ENCODE data around the gene TFAP2A. TPM values are rescaled to one million over a fixed set of nuclear protein-coding genes. Genes with fewer than 3 reads are reported as not detected.

TFAP2A gene
- total and polyA plus RNA-seq, 10 of the 15 experiments (the other 5 are each of a cell fraction or from before 2014, with no cell fraction given), result 0.05 to 0.46 (median 0.17) TPM; not detected in 4

DNA sequence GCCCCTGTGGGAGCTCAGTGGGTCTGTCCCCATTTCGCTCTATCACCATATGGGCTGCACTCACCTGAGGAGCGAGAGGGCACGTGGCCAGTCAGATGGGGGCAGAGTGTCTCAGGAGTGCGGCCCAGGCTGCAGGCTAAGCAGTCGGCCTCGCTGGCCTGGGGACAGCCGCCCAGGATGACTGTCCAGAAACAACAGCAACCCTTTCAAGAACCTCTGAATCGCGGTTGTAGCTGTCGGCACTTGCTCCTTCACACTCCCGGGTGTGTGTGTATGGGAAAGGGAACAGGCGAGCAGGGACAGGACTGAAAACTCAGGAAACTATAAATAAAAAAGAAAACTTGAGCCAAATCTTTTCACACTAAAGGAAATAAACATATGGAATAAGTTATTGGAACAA lies 63.1 kb downstream of the TFAP2A start:
- Histone ChIP-seq H3K4me1 (ENCODE audit: control insufficient read depth, insufficient read depth, low read length) (no peaks in the 10 kb centered on the region), H3K9ac (ENCODE audit: control insufficient read depth, insufficient read depth, low read length) (no peak overlapping the region), H3K27me3 (replicated peaks in 1 of 2; ENCODE audit: control insufficient read depth in 2 of 2, insufficient read depth in 2 of 2, low read length in 1 of 2) (no peaks in the 10 kb centered on the region; a peak in 2 of 4 replicates), H3K4me2 (ENCODE audit: control insufficient read depth, insufficient read depth) (no peak overlapping the region), H3K36me3 (ENCODE audit: control insufficient read depth in 2 of 2, insufficient read depth in 2 of 2, low read length in 1 of 2) (no peaks in the 10 kb centered on the region), H3K79me2 (ENCODE audit: control insufficient read depth, insufficient read depth, low read length) (no peaks in the 10 kb centered on the region), H2AFZ (ENCODE audit: control insufficient read depth, low read depth, low read length) (no peak overlapping the region), H4K20me1 (ENCODE audit: control insufficient read depth, insufficient read depth) (no peaks in the 10 kb centered on the region), H3K27ac (ENCODE audit: control insufficient read depth, insufficient read depth) (no peak overlapping the region), H3K9me3 (replicated peaks; ENCODE audit: control insufficient read depth, insufficient read depth, low read length) (no peaks in the 10 kb centered on the region), H3K4me3 (no peak overlapping the region)
- CTCF ChIA-PET, result interaction anchor here (0.6 to 1.0 kb wide), 2 partner anchors 94 to 1030 kb away, joined by 3 to 4 read pairs; no protein-coding TSS in a partner anchor
- TF ChIP-seq, protein P1, sequence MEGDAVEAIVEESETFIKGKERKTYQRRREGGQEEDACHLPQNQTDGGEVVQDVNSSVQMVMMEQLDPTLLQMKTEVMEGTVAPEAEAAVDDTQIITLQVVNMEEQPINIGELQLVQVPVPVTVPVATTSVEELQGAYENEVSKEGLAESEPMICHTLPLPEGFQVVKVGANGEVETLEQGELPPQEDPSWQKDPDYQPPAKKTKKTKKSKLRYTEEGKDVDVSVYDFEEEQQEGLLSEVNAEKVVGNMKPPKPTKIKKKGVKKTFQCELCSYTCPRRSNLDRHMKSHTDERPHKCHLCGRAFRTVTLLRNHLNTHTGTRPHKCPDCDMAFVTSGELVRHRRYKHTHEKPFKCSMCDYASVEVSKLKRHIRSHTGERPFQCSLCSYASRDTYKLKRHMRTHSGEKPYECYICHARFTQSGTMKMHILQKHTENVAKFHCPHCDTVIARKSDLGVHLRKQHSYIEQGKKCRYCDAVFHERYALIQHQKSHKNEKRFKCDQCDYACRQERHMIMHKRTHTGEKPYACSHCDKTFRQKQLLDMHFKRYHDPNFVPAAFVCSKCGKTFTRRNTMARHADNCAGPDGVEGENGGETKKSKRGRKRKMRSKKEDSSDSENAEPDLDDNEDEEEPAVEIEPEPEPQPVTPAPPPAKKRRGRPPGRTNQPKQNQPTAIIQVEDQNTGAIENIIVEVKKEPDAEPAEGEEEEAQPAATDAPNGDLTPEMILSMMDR (IDR thresholded peaks at IDR 0.05 in 2 of 3, conservative IDR thresholded peaks at IDR 0.05 in 1 of 3; ENCODE audit: control insufficient read depth in 2 of 3, extremely low read depth in 1 of 3, insufficient read depth in 1 of 3, low read depth in 3 of 3, low read length in 3 of 3), result no peak
- TF ChIP-seq, protein P2, sequence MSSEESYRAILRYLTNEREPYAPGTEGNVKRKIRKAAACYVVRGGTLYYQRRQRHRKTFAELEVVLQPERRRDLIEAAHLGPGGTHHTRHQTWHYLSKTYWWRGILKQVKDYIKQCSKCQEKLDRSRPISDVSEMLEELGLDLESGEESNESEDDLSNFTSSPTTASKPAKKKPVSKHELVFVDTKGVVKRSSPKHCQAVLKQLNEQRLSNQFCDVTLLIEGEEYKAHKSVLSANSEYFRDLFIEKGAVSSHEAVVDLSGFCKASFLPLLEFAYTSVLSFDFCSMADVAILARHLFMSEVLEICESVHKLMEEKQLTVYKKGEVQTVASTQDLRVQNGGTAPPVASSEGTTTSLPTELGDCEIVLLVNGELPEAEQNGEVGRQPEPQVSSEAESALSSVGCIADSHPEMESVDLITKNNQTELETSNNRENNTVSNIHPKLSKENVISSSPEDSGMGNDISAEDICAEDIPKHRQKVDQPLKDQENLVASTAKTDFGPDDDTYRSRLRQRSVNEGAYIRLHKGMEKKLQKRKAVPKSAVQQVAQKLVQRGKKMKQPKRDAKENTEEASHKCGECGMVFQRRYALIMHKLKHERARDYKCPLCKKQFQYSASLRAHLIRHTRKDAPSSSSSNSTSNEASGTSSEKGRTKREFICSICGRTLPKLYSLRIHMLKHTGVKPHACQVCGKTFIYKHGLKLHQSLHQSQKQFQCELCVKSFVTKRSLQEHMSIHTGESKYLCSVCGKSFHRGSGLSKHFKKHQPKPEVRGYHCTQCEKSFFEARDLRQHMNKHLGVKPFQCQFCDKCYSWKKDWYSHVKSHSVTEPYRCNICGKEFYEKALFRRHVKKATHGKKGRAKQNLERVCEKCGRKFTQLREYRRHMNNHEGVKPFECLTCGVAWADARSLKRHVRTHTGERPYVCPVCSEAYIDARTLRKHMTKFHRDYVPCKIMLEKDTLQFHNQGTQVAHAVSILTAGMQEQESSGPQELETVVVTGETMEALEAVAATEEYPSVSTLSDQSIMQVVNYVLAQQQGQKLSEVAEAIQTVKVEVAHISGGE (CRISPR knock-in tag; IDR thresholded peaks at IDR 0.05), result no peak
- TF ChIP-seq CBFB (IDR thresholded peaks at IDR 0.05; ENCODE audit: low read depth), result no peak
- no peak for TF ChIP-seq HDAC6 (IDR thresholded peaks at IDR 0.05; ENCODE audit: unreplicated experiment)
- TF ChIP-seq HDAC2 (IDR thresholded peaks at IDR 0.05), result no peak
- TF ChIP-seq ESRRA (IDR thresholded peaks at IDR 0.05; ENCODE audit: low read length), result no peak
- TF ChIP-seq, protein P3, sequence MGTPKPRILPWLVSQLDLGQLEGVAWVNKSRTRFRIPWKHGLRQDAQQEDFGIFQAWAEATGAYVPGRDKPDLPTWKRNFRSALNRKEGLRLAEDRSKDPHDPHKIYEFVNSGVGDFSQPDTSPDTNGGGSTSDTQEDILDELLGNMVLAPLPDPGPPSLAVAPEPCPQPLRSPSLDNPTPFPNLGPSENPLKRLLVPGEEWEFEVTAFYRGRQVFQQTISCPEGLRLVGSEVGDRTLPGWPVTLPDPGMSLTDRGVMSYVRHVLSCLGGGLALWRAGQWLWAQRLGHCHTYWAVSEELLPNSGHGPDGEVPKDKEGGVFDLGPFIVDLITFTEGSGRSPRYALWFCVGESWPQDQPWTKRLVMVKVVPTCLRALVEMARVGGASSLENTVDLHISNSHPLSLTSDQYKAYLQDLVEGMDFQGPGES (IDR thresholded peaks at IDR 0.05), result no peak
- TF ChIP-seq GABPA (IDR thresholded peaks at IDR 0.05; ENCODE audit: low read depth), result no peak
- no peak for TF ChIP-seq ZNF207 (IDR thresholded peaks at IDR 0.05; ENCODE audit: borderline replicate concordance)
- no peak for TF ChIP-seq KAT2A (conservative IDR thresholded peaks at IDR 0.05; ENCODE audit: control insufficient read depth, low read depth, low read length)
- no peak for TF ChIP-seq ZNF217 (IDR thresholded peaks at IDR 0.05)
- TF ChIP-seq MEF2B (IDR thresholded peaks at IDR 0.05; ENCODE audit: partially characterized antibody, poor library complexity, severe bottlenecking), result no peak
- no peak for TF ChIP-seq RBBP5 (conservative IDR thresholded peaks at IDR 0.05)
- TF ChIP-seq RELA (IDR thresholded peaks at IDR 0.05; ENCODE audit: borderline replicate concordance, partially characterized antibody), result no peak
- TF ChIP-seq DPF2 (IDR thresholded peaks at IDR 0.05), result no peak
- no peak for TF ChIP-seq FOXK2 (IDR thresholded peaks at IDR 0.05)
- TF ChIP-seq, protein P4, sequence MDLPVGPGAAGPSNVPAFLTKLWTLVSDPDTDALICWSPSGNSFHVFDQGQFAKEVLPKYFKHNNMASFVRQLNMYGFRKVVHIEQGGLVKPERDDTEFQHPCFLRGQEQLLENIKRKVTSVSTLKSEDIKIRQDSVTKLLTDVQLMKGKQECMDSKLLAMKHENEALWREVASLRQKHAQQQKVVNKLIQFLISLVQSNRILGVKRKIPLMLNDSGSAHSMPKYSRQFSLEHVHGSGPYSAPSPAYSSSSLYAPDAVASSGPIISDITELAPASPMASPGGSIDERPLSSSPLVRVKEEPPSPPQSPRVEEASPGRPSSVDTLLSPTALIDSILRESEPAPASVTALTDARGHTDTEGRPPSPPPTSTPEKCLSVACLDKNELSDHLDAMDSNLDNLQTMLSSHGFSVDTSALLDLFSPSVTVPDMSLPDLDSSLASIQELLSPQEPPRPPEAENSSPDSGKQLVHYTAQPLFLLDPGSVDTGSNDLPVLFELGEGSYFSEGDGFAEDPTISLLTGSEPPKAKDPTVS (IDR thresholded peaks at IDR 0.05; ENCODE audit: low read depth, low read length), result no peak
- TF ChIP-seq NR2C2 (IDR thresholded peaks at IDR 0.05; ENCODE audit: borderline replicate concordance, control insufficient read depth, insufficient read length, low read depth), result no peak
- RAD21 ChIA-PET (ENCODE audit: unreplicated experiment), result no interaction called here
- FAIRE-seq, result no peak
- intact Hi-C loops (cut with micrococcal nuclease; ENCODE audit: unreplicated experiment) (no loop called here), in situ Hi-C loops (cut with MboI) (no loop called here)
- DNase-seq (ENCODE audit: low read depth, low spot score), result no peak
- no TSS peak for BruUV-seq (replicated peaks)
- SMC1A ChIA-PET (ENCODE audit: uncharacterized antibody, unreplicated experiment), result no interaction called here
- WGBS (ENCODE audit: insufficient coverage, insufficient replicate concordance, low lambda C conversion rate, missing lambda C conversion rate), result 46% methylated on average over 12 of the region's 12 CpGs
- no peak for ATAC-seq
- POLR2A ChIA-PET, result no interaction called here
